HepG2 (cell line): Measurements from ENCODE around the gene PRR19. TPM values are rescaled to one million over a fixed set of nuclear protein-coding genes. Genes with fewer than 3 reads are reported as not detected.

Experiments used
- ATAC-seq: fragments of 200-7000 bp; cut with Tn5 transposase; 3 replicates; pipeline ENCODE4 v1.9.1; 2020; ENCODE audit warnings: mild to moderate bottlenecking, moderate library complexity
- BruUV-seq: library from RNA; stranded (reverse); fragments of 400-500 nt; replicated peaks from 2 replicates; lab custom pipeline; 2021; lab: Mats Ljungman, UMichigan
- CTCF ChIA-PET: fragments of 300-600 bp; formaldehyde crosslinking; extraction: SDS; loops from one replicate; lab custom pipeline; 2021; ENCODE audit warnings: low total read pairs, inconsistent platforms, low intra/inter-chr PET ratio; lab: Yijun Ruan, JAX
- POLR2A ChIA-PET: fragments of 350-600 bp; sonication (Branson Sonifier 250); formaldehyde crosslinking; loops from one replicate; lab custom pipeline; 2020; ENCODE audit warnings: antibody characterized with exemption, inconsistent platforms; lab: Yijun Ruan, JAX
- DNase-seq: peaks from one replicate; pipeline ENCODE4 v3.0.0-alpha.2; 2015; ENCODE audit warnings: low spot score
- FAIRE-seq: peaks from 3 replicates; lab custom pipeline; 2011; peaks lifted over from hg19 to GRCh38; lab: Jason Lieb, UNC
- H2AFZ ChIP-seq: one replicate; pipeline ENCODE4 v1.6.1; 2011; ENCODE audit warnings: low read length, inconsistent platforms
- H3K27ac ChIP-seq: fragments of 300-600 bp; 3 replicates; pipeline ENCODE4 v1.8.0; 2011; ENCODE audit warnings: mixed run types, mild to moderate bottlenecking, mixed read lengths, low read length, inconsistent platforms; ENCODE audit not compliant: insufficient read depth; ENCODE audit errors: extremely low read length
- H3K27me3 ChIP-seq, 2 experiments: fragments of 200-600 bp in 1 of 2; 2 replicates in 1 of 2; 3 replicates in 1 of 2; pipeline versions ENCODE4 v1.6.0 to v1.8.0; 2011; ENCODE audit warnings: low read length in 2 of 2, mild to moderate bottlenecking in 2 of 2, moderate library complexity in 2 of 2, inconsistent platforms in 1 of 2; ENCODE audit not compliant: insufficient read depth in 2 of 2, control insufficient read depth in 1 of 2
- H3K36me3 ChIP-seq, 2 experiments: fragments of 200-600 bp in 1 of 2; replicated peaks in 1 of 2; 2 replicates in 1 of 2; 3 replicates in 1 of 2; pipeline versions ENCODE4 v1.5.1 to v1.8.0; 2011; ENCODE audit warnings: low read length in 2 of 2, inconsistent platforms in 1 of 2; ENCODE audit not compliant: insufficient read depth in 2 of 2, control insufficient read depth in 1 of 2
- H3K4me1 ChIP-seq: 2 replicates; pipeline ENCODE4 v1.5.1; 2012; ENCODE audit warnings: low read length, inconsistent platforms; ENCODE audit not compliant: insufficient read depth
- H3K4me2 ChIP-seq: 2 replicates; pipeline ENCODE4 v1.6.0; 2011; ENCODE audit warnings: low read depth, low read length, inconsistent platforms
- H3K4me3 ChIP-seq, 3 experiments: fragments of 200-600 bp in 1 of 3; sonication (generic), shearing (Covaris generic) in 1 of 3; replicated peaks in 1 of 3; 2 replicates each; pipeline ENCODE4 v1.5.1; 2011 to 2016; ENCODE audit warnings: low read length in 3 of 3, inconsistent platforms in 2 of 3, low read depth in 2 of 3, mild to moderate bottlenecking in 2 of 3, control low read depth in 1 of 3, mixed read lengths in 1 of 3; ENCODE audit not compliant: insufficient read depth in 1 of 3
- H3K79me2 ChIP-seq: one replicate; pipeline ENCODE4 v1.6.1; 2011; ENCODE audit warnings: low read length, inconsistent platforms; ENCODE audit not compliant: insufficient read depth
- H3K9ac ChIP-seq: 2 replicates; pipeline ENCODE4 v1.6.0; 2011; ENCODE audit warnings: mild to moderate bottlenecking, low read depth, low read length, inconsistent platforms; ENCODE audit not compliant: insufficient read depth
- H3K9me3 ChIP-seq: 2 replicates; pipeline ENCODE4 v1.5.1; 2012; ENCODE audit warnings: mild to moderate bottlenecking, low read length
- H4K20me1 ChIP-seq: 2 replicates; pipeline ENCODE4 v1.6.0; 2011; ENCODE audit warnings: inconsistent platforms, mild to moderate bottlenecking, low read length, moderate library complexity; ENCODE audit not compliant: insufficient read depth
- ATM ChIP-seq: fragments of 450-650 bp; IDR thresholded peaks from 2 replicates; pipeline ENCODE4 v1.7.1; 2017; ENCODE audit warnings: mild to moderate bottlenecking, borderline replicate concordance
- HIVEP1 ChIP-seq: sonication (generic); formaldehyde crosslinking; IDR thresholded peaks from 2 replicates; pipeline ENCODE4 v1.4.0; 2020; ENCODE audit warnings: mild to moderate bottlenecking, missing genetic modification reagents
- MED8 ChIP-seq: sonication (generic); formaldehyde crosslinking; IDR thresholded peaks from 2 replicates; pipeline ENCODE4 v1.8.1; 2023; ENCODE audit warnings: mild to moderate bottlenecking, missing genetic modification reagents; ENCODE audit not compliant: insufficient replicate concordance
- SNAPC2 ChIP-seq: sonication (generic); formaldehyde crosslinking; IDR thresholded peaks from 2 replicates; pipeline ENCODE4 v1.8.1; 2022; ENCODE audit warnings: mild to moderate bottlenecking, missing genetic modification reagents
- TRIM24 ChIP-seq: sonication (generic); formaldehyde crosslinking; IDR thresholded peaks from 2 replicates; pipeline ENCODE4 v1.8.0; 2022; ENCODE audit warnings: mild to moderate bottlenecking, missing genetic modification reagents
- ZNF160 ChIP-seq: sonication (generic); formaldehyde crosslinking; IDR thresholded peaks from 2 replicates; pipeline ENCODE4 v1.8.0; 2022; ENCODE audit warnings: mild to moderate bottlenecking, inconsistent platforms, missing genetic modification reagents
- ZNF44 ChIP-seq: sonication (generic); formaldehyde crosslinking; IDR thresholded peaks from 2 replicates; pipeline ENCODE4 v1.5.1; 2020; ENCODE audit warnings: mild to moderate bottlenecking, missing genetic modification reagents
- ZNF709 ChIP-seq: sonication (generic); formaldehyde crosslinking; IDR thresholded peaks from 2 replicates; pipeline ENCODE4 v1.5.0; 2020; ENCODE audit warnings: mild to moderate bottlenecking, missing genetic modification reagents
- WGBS: methylation state at CpG from one replicate; pipeline ENCODE4 v1.1.6; 2017; ENCODE audit warnings: low lambda C conversion rate; 5-methylcytosine and 5-hydroxymethylcytosine counted together
- in situ Hi-C: cut with HindIII; loops from 2 replicates; pipeline ENCODE4 v1.10.0; 2017; ENCODE audit warnings: low pct_unique_long_range_greater_than_20kb; ENCODE audit not compliant: extremely low pct_ligation_motif_present
- intact Hi-C: fragments of 100-400 bp; cut with micrococcal nuclease; formaldehyde crosslinking; loops from one replicate; pipeline ENCODE4 v1.10.0; 2022; ENCODE audit not compliant: unreplicated experiment
- polyA plus RNA-seq, 8 experiments: library from polyadenylated mRNA; depleted of rRNA in 3 of 8; stranded (reverse) in 7 of 8; unstranded in 1 of 8; fragments of >200 nt; fragmentation: Illumina TruSeq in 4 of 8; extraction: Trizol in 4 of 8; gene quantifications; 2 replicates each; pipeline versions ENCODE4 v1.2.1 to v1.2.3, GENCODE V29; 2011 to 2016; ENCODE audit warnings: low read depth in 4 of 8, missing spikeins in 1 of 8, mixed read lengths in 1 of 8; ENCODE audit not compliant: insufficient read depth in 1 of 8
- total RNA-seq, 5 experiments: library from RNA; depleted of rRNA; stranded (reverse); fragments of >200 nt; fragmentation: Illumina TruSeq; extraction: Trizol; gene quantifications; 2 replicates each; pipeline ENCODE4 v1.2.3, GENCODE V29; 2016; ENCODE audit warnings: low read depth in 1 of 5
- TF ChIP-seq, protein P1 (sequence below): sonication (generic); formaldehyde crosslinking; IDR thresholded peaks from 2 replicates; pipeline ENCODE4 v1.5.0; 2020; ENCODE audit warnings: mild to moderate bottlenecking, missing genetic modification reagents
- TF ChIP-seq, protein P2 (sequence below): sonication (generic); formaldehyde crosslinking; IDR thresholded peaks from 2 replicates; pipeline ENCODE4 v1.4.0; 2020; ENCODE audit warnings: missing genetic modification reagents
- TF ChIP-seq, protein P3 (sequence below): sonication (generic); formaldehyde crosslinking; IDR thresholded peaks from 2 replicates; pipeline ENCODE4 v1.5.0; 2020; ENCODE audit warnings: mild to moderate bottlenecking, missing genetic modification reagents
- TF ChIP-seq, protein P4 (sequence below): sonication (generic); formaldehyde crosslinking; IDR thresholded peaks from 2 replicates; pipeline ENCODE4 v1.4.0; 2020; ENCODE audit warnings: missing genetic modification reagents, borderline replicate concordance

The PRR19 gene
- total and polyA plus RNA-seq, 2 of the 13 experiments (the other 11 are each of a cell fraction or from before 2014, with no cell fraction given), result 0.21 to 0.33 TPM

DNA sequence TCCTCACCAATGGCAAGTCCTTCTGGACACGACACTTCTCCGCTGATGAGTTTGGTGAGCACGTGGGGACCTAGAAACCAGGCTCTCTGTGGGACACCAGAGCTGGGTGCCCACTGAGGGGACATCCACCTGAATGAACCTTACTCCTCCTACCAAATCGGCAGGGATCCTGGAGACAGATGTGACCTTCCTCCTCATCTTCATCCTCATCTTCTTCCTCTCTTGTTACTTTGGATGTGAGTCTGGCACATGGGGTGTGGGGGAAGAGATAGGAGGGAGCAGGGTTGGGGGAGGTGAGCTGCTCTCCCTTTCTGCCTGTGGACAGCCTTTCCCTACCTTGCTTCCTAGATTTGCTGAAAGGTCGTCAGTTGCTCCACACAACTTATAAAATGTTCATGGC, 13.1 kb downstream of the PRR19 start:
- FAIRE-seq (no peak), ATAC-seq (no peak), DNase-seq (no peak)
- no peak overlapping the region for H3K4me3 ChIP-seq
- ChIA-PET POLR2A (no interaction called here), CTCF (no interaction called here)
- no peak overlapping the region for H3K27ac ChIP-seq
- intact Hi-C loops, result no loop called here
- 41% methylated on average over 4 of the region's 5 CpGs for WGBS
- H3K36me3 ChIP-seq, result no peaks in the 10 kb centered on the region
- no peak overlapping the region for H2AFZ ChIP-seq
- no peaks in the 10 kb centered on the region for H3K79me2 ChIP-seq
- peaks cover 40% of the 10 kb centered on the region for H3K4me1 ChIP-seq
- peaks cover 0 to 11% of the 10 kb centered on the region in 2 experiments; a peak in 3 of 5 replicates for H3K27me3 ChIP-seq
- TF ChIP-seq ZNF44 (CRISPR knock-in tag) (no peak), HIVEP1 (CRISPR knock-in tag) (no peak), ATM (no peak), ZNF160 (CRISPR knock-in tag) (no peak), TRIM24 (CRISPR knock-in tag) (no peak), MED8 (no peak), SNAPC2 (no peak), ZNF709 (CRISPR knock-in tag) (no peak)
- TF ChIP-seq, protein P1, sequence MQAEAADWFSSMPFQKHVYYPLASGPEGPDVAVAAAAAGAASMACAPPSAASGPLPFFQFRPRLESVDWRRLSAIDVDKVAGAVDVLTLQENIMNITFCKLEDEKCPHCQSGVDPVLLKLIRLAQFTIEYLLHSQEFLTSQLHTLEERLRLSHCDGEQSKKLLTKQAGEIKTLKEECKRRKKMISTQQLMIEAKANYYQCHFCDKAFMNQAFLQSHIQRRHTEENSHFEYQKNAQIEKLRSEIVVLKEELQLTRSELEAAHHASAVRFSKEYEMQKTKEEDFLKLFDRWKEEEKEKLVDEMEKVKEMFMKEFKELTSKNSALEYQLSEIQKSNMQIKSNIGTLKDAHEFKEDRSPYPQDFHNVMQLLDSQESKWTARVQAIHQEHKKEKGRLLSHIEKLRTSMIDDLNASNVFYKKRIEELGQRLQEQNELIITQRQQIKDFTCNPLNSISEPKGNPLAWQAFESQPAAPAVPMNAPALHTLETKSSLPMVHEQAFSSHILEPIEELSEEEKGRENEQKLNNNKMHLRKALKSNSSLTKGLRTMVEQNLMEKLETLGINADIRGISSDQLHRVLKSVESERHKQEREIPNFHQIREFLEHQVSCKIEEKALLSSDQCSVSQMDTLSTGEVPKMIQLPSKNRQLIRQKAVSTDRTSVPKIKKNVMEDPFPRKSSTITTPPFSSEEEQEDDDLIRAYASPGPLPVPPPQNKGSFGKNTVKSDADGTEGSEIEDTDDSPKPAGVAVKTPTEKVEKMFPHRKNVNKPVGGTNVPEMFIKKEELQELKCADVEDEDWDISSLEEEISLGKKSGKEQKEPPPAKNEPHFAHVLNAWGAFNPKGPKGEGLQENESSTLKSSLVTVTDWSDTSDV (CRISPR knock-in tag), result no peak
- TF ChIP-seq, protein P2, sequence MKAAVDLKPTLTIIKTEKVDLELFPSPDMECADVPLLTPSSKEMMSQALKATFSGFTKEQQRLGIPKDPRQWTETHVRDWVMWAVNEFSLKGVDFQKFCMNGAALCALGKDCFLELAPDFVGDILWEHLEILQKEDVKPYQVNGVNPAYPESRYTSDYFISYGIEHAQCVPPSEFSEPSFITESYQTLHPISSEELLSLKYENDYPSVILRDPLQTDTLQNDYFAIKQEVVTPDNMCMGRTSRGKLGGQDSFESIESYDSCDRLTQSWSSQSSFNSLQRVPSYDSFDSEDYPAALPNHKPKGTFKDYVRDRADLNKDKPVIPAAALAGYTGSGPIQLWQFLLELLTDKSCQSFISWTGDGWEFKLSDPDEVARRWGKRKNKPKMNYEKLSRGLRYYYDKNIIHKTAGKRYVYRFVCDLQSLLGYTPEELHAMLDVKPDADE (CRISPR knock-in tag), result no peak
- TF ChIP-seq, protein P3, sequence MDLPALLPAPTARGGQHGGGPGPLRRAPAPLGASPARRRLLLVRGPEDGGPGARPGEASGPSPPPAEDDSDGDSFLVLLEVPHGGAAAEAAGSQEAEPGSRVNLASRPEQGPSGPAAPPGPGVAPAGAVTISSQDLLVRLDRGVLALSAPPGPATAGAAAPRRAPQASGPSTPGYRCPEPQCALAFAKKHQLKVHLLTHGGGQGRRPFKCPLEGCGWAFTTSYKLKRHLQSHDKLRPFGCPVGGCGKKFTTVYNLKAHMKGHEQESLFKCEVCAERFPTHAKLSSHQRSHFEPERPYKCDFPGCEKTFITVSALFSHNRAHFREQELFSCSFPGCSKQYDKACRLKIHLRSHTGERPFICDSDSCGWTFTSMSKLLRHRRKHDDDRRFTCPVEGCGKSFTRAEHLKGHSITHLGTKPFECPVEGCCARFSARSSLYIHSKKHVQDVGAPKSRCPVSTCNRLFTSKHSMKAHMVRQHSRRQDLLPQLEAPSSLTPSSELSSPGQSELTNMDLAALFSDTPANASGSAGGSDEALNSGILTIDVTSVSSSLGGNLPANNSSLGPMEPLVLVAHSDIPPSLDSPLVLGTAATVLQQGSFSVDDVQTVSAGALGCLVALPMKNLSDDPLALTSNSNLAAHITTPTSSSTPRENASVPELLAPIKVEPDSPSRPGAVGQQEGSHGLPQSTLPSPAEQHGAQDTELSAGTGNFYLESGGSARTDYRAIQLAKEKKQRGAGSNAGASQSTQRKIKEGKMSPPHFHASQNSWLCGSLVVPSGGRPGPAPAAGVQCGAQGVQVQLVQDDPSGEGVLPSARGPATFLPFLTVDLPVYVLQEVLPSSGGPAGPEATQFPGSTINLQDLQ (CRISPR knock-in tag), result no peak
- TF ChIP-seq, protein P4, sequence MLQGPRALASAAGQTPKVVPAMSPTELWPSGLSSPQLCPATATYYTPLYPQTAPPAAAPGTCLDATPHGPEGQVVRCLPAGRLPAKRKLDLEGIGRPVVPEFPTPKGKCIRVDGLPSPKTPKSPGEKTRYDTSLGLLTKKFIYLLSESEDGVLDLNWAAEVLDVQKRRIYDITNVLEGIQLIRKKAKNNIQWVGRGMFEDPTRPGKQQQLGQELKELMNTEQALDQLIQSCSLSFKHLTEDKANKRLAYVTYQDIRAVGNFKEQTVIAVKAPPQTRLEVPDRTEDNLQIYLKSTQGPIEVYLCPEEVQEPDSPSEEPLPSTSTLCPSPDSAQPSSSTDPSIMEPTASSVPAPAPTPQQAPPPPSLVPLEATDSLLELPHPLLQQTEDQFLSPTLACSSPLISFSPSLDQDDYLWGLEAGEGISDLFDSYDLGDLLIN, result no peak
- TF ChIP-seq, all 625 proteins: peak for 0
- no TSS peak for BruUV-seq
- H4K20me1 ChIP-seq, result no peaks in the 10 kb centered on the region
- H3K4me2 ChIP-seq, result no peak overlapping the region
- no peaks in the 10 kb centered on the region for H3K9me3 ChIP-seq
- in situ Hi-C loops, result no loop called here
- H3K9ac ChIP-seq, result no peak overlapping the region
